WTC11 (cell line): ENCODE results near the gene SAMMSON. TPM values are rescaled to one million over a fixed set of nuclear protein-coding genes. Genes with fewer than 3 reads are reported as not detected.

Experiments used
- ATAC-seq: fragments of 200-7000 bp; cut with Tn5 transposase; 2 replicates; pipeline ENCODE4 v1.10.0; 2021; ENCODE audit warnings: mild to moderate bottlenecking, moderate library complexity
- CTCF ChIA-PET: fragments of 300-600 bp; sonication (Branson Sonifier 250); formaldehyde crosslinking; loops from one replicate; lab custom pipeline; 2021; ENCODE audit warnings: antibody characterized with exemption; lab: Charles Lee
- POLR2A ChIA-PET: fragments of 350-600 bp; sonication (Branson Sonifier 250); formaldehyde crosslinking; loops from one replicate; lab custom pipeline; 2021; ENCODE audit warnings: antibody characterized with exemption; lab: Charles Lee
- DNase-seq: peaks from one replicate; pipeline ENCODE4 v3.0.0; 2021; ENCODE audit warnings: low spot score
- H3K27ac Mint-ChIP-seq: 2 replicates; pipeline ENCODE4 v1.8.0; 2021; ENCODE audit warnings: mixed read lengths
- H3K27me3 Mint-ChIP-seq: 2 replicates; pipeline ENCODE4 v1.8.0; 2021; ENCODE audit warnings: low read depth, mild to moderate bottlenecking, moderate library complexity, mixed read lengths
- H3K36me3 Mint-ChIP-seq: 2 replicates; pipeline ENCODE4 v1.8.0; 2021; ENCODE audit warnings: mixed read lengths
- H3K4me1 Mint-ChIP-seq: 2 replicates; pipeline ENCODE4 v1.8.0; 2022; ENCODE audit warnings: mixed read lengths
- H3K4me3 Mint-ChIP-seq: 2 replicates; pipeline ENCODE4 v1.8.0; 2021; ENCODE audit warnings: mild to moderate bottlenecking, moderate library complexity, mixed read lengths
- H3K9me3 Mint-ChIP-seq: 2 replicates; pipeline ENCODE4 v1.8.0; 2021; ENCODE audit warnings: mixed read lengths
- ARID4B ChIP-seq: sonication (generic); formaldehyde crosslinking; IDR thresholded peaks from 2 replicates; pipeline ENCODE4 v1.8.0; 2023; ENCODE audit warnings: missing genetic modification reagents, mild to moderate bottlenecking, borderline replicate concordance
- CBFB ChIP-seq: sonication (generic); formaldehyde crosslinking; IDR thresholded peaks from 2 replicates; pipeline ENCODE4 v1.8.1; 2022; ENCODE audit warnings: mild to moderate bottlenecking, low read depth, missing genetic modification reagents
- CREB1 ChIP-seq: sonication (generic); formaldehyde crosslinking; IDR thresholded peaks from 2 replicates; pipeline ENCODE4 v1.8.0; 2023; ENCODE audit warnings: mild to moderate bottlenecking, missing genetic modification reagents
- ELF4 ChIP-seq: sonication (generic); formaldehyde crosslinking; IDR thresholded peaks from 2 replicates; pipeline ENCODE4 v1.8.1; 2022; ENCODE audit warnings: low read depth, mild to moderate bottlenecking, moderate library complexity, missing genetic modification reagents
- ESRRA ChIP-seq: sonication (generic); formaldehyde crosslinking; IDR thresholded peaks from 2 replicates; pipeline ENCODE4 v1.8.1; 2022; ENCODE audit warnings: mild to moderate bottlenecking, missing genetic modification reagents, borderline replicate concordance
- FOXP1 ChIP-seq: sonication (generic); formaldehyde crosslinking; IDR thresholded peaks from 2 replicates; pipeline ENCODE4 v1.8.0; 2022; ENCODE audit warnings: missing genetic modification reagents, mild to moderate bottlenecking, moderate library complexity, borderline replicate concordance
- GABPB1 ChIP-seq: sonication (generic); formaldehyde crosslinking; IDR thresholded peaks from 2 replicates; pipeline ENCODE4 v1.8.1; 2023; ENCODE audit warnings: mild to moderate bottlenecking, missing genetic modification reagents
- MYBL2 ChIP-seq: sonication (generic); formaldehyde crosslinking; IDR thresholded peaks from 2 replicates; pipeline ENCODE4 v1.8.1; 2023; ENCODE audit warnings: mild to moderate bottlenecking, moderate library complexity, missing genetic modification reagents
- SOX15 ChIP-seq: fragments of 250-450 bp; sonication (Bioruptor Pico); IDR thresholded peaks from 2 replicates; pipeline ENCODE4 v1.9.0; 2021; ENCODE audit warnings: mild to moderate bottlenecking
- USF2 ChIP-seq: sonication (generic); formaldehyde crosslinking; IDR thresholded peaks from 2 replicates; pipeline ENCODE4 v1.8.1; 2023; ENCODE audit warnings: mild to moderate bottlenecking, missing genetic modification reagents, moderate library complexity
- ZNF138 ChIP-seq: sonication (generic); formaldehyde crosslinking; conservative IDR thresholded peaks from 2 replicates; pipeline ENCODE4 v1.8.1; 2022; ENCODE audit warnings: mild to moderate bottlenecking, moderate library complexity, missing genetic modification reagents
- ZNF416 ChIP-seq: fragments of 250-450 bp; sonication (Bioruptor Pico); IDR thresholded peaks from 2 replicates; pipeline ENCODE4 v1.9.0; 2021; ENCODE audit warnings: mild to moderate bottlenecking, inconsistent platforms
- ZNF423 ChIP-seq: fragments of 250-450 bp; sonication (Bioruptor Pico); IDR thresholded peaks from 2 replicates; pipeline ENCODE4 v2.1.2; 2022; ENCODE audit warnings: mild to moderate bottlenecking, moderate library complexity
- ZNF425 ChIP-seq: fragments of 250-450 bp; sonication (Bioruptor Pico); conservative IDR thresholded peaks from 2 replicates; pipeline ENCODE4 v1.9.0; 2021; ENCODE audit warnings: mild to moderate bottlenecking
- total RNA-seq: library from RNA; stranded (reverse); gene quantifications from 3 replicates; pipeline ENCODE4 v1.2.3, GENCODE V29; 2021
- TF ChIP-seq, protein P1 (sequence below): sonication (generic); formaldehyde crosslinking; IDR thresholded peaks from 2 replicates; pipeline ENCODE4 v1.8.0; 2023; ENCODE audit warnings: mild to moderate bottlenecking, missing genetic modification reagents
- TF ChIP-seq, protein P2 (sequence below): sonication (generic); formaldehyde crosslinking; IDR thresholded peaks from 2 replicates; pipeline ENCODE4 v1.8.1; 2022; ENCODE audit warnings: mild to moderate bottlenecking, missing genetic modification reagents, moderate library complexity, borderline replicate concordance

Gene SAMMSON
- total RNA-seq, 1 experiment from 2014 or later: 0.13 TPM

DNA sequence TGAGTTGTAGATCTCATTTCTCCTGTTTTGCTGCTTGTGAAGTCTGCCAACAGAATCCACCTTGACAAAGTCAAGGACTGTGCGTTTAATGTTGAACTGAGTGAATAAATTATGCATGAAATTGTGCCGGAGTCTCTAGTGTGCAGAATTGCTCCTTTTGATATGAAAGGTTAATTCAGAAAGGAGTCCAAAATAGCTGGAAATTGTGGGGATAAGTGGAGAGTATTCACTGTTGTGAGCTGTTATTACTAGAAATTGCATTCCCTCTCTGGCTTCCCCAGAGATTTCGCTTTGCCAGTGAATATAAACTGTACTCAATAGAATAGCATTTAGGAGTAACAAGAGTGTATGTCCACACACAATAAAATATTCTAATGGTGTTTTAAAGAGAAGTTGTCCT is 43.1 kb downstream of the SAMMSON start:
- Mint-ChIP-seq H3K9me3 (peaks cover 13% of the 10 kb centered on the region), H3K36me3 (peaks cover 7% of the 10 kb centered on the region; the same call in 1 of the 2 replicates), H3K27me3 (no peaks in the 10 kb centered on the region), H3K4me3 (no peak overlapping the region), H3K4me1 (peaks cover 13% of the 10 kb centered on the region), H3K27ac (no peak overlapping the region)
- POLR2A ChIA-PET: no interaction called here
- CTCF ChIA-PET: no interaction called here
- TF ChIP-seq, protein P1, sequence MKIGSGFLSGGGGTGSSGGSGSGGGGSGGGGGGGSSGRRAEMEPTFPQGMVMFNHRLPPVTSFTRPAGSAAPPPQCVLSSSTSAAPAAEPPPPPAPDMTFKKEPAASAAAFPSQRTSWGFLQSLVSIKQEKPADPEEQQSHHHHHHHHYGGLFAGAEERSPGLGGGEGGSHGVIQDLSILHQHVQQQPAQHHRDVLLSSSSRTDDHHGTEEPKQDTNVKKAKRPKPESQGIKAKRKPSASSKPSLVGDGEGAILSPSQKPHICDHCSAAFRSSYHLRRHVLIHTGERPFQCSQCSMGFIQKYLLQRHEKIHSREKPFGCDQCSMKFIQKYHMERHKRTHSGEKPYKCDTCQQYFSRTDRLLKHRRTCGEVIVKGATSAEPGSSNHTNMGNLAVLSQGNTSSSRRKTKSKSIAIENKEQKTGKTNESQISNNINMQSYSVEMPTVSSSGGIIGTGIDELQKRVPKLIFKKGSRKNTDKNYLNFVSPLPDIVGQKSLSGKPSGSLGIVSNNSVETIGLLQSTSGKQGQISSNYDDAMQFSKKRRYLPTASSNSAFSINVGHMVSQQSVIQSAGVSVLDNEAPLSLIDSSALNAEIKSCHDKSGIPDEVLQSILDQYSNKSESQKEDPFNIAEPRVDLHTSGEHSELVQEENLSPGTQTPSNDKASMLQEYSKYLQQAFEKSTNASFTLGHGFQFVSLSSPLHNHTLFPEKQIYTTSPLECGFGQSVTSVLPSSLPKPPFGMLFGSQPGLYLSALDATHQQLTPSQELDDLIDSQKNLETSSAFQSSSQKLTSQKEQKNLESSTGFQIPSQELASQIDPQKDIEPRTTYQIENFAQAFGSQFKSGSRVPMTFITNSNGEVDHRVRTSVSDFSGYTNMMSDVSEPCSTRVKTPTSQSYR (CRISPR knock-in tag): no peak
- TF ChIP-seq, protein P2, sequence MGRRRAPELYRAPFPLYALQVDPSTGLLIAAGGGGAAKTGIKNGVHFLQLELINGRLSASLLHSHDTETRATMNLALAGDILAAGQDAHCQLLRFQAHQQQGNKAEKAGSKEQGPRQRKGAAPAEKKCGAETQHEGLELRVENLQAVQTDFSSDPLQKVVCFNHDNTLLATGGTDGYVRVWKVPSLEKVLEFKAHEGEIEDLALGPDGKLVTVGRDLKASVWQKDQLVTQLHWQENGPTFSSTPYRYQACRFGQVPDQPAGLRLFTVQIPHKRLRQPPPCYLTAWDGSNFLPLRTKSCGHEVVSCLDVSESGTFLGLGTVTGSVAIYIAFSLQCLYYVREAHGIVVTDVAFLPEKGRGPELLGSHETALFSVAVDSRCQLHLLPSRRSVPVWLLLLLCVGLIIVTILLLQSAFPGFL: no peak
- no peak for TF ChIP-seq ELF4 (CRISPR knock-in tag)
- DNase-seq (no peak), ATAC-seq (no peak)

DNA sequence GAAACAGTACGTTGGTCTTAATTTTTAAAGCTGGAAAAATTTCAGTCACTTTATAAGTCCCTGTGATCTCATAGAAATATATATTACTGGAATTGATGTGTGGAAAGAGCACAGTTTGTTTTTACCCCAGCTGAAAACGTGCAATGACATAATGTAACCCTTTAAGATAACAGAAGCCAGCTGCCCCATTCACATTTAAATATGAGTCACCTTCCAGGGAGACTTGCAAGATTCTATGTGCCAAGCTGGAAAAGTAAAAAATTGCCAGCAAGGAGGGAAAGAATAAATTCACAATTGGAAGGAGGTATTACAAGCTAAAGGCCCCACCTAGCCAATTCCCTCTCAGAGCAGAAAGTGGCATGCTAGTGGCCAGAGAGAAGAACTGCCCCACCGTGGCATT is 50.2 kb downstream of the SAMMSON start:
- CTCF ChIA-PET: interaction anchor here (0.7 to 1.2 kb wide), 2 partner anchors 14 to 501 kb away, joined by 3 read pairs; no protein-coding TSS in a partner anchor
- ATAC-seq (no peak; the same call in 1 of the 2 replicates), DNase-seq (no peak)
- POLR2A ChIA-PET: interaction anchor here (0.5 to 0.6 kb wide), 2 partner anchors 39 to 265 kb away, joined by 3 read pairs; no protein-coding TSS in a partner anchor
- Mint-ChIP-seq H3K9me3 (no peaks in the 10 kb centered on the region), H3K27me3 (no peaks in the 10 kb centered on the region), H3K4me3 (no peak overlapping the region), H3K36me3 (no peaks in the 10 kb centered on the region), H3K27ac (no peak overlapping the region), H3K4me1 (peaks cover 8% of the 10 kb centered on the region)
- TF ChIP-seq ZNF416 (CRISPR knock-in tag) (no peak), SOX15 (CRISPR knock-in tag) (no peak), ZNF425 (CRISPR knock-in tag) (no peak), GABPB1 (CRISPR knock-in tag) (no peak), ZNF423 (no peak), CBFB (CRISPR knock-in tag) (no peak), ZNF138 (CRISPR knock-in tag) (no peak), USF2 (CRISPR knock-in tag) (no peak), ARID4B (CRISPR knock-in tag) (no peak), ESRRA (CRISPR knock-in tag) (no peak), MYBL2 (CRISPR knock-in tag) (no peak), FOXP1 (no peak), CREB1 (no peak)
- TF ChIP-seq, protein P1 (CRISPR knock-in tag): no peak
